Peyer's patch (tissue), 4 donors: ENCODE data around the gene HINT2. TPM values are rescaled to one million over a fixed set of nuclear protein-coding genes. Genes with fewer than 3 reads are reported as not detected.
A peak's percentile ranks its signal among the peaks of the same experiment; 100 is the strongest.

ENCODE experiments used
- DNase-seq, 3 donors: peaks; one replicate each; pipeline ENCODE4 v3.0.0-alpha.2; 2017 to 2019
- H3K27ac ChIP-seq, 4 donors: fragments of 200-600 bp; sonication (generic); one replicate each; pipeline ENCODE4 v1.5.1; 2016 to 2019
- H3K27me3 ChIP-seq, 2 donors: fragments of 200-600 bp; sonication (generic); one replicate each; pipeline ENCODE4 v1.5.1; 2019
- H3K36me3 ChIP-seq, 3 donors: fragments of 200-600 bp; sonication (generic); one replicate each; pipeline ENCODE4 v1.5.1; 2016 to 2019
- H3K4me1 ChIP-seq, 4 donors: fragments of 200-600 bp; sonication (generic); one replicate each; pipeline ENCODE4 v1.5.1; 2016 to 2019
- H3K4me3 ChIP-seq, 4 donors: fragments of 200-600 bp; sonication (generic); 1 replicate in 3 of 4; 2 replicates in 1 of 4; pipeline ENCODE4 v1.5.1; 2016 to 2019; ENCODE audit warnings: mild to moderate bottlenecking in 1 of 4
- H3K9me3 ChIP-seq, 4 donors: fragments of 200-600 bp; sonication (generic); one replicate each; pipeline ENCODE4 v1.5.1; 2016 to 2019; ENCODE audit warnings: mild to moderate bottlenecking in 1 of 4
- CTCF ChIP-seq, 6 experiments: fragments of 450-650 bp in 4 of 6; fragments of 200-600 bp in 2 of 6; sonication (generic) in 1 of 6; IDR thresholded peaks; one replicate each; pipeline ENCODE4 v1.5.1; 2017 to 2019; ENCODE audit warnings: antibody characterized with exemption in 6 of 6, mild to moderate bottlenecking in 3 of 6, moderate library complexity in 1 of 6
- POLR2A ChIP-seq, 2 donors: fragments of 450-650 bp; IDR thresholded peaks; one replicate each; pipeline ENCODE4 v1.5.1; 2017; ENCODE audit warnings: antibody characterized with exemption in 2 of 2, mild to moderate bottlenecking in 2 of 2, moderate library complexity in 2 of 2
- total RNA-seq, 4 donors: library from RNA; depleted of rRNA; stranded (reverse); fragments of >200 nt; gene quantifications; one replicate each; pipeline ENCODE4 v1.1.0, GENCODE V29; 2016

HINT2 gene
- total RNA-seq, 4 donors from 2014 or later, result 19.8 to 40.3 (median 28.7) TPM

GRCh38 chr9:35852267-35852815 lies 37.5 kb upstream of the HINT2 start:
- DNase-seq, result no peak
- no peaks in the 10 kb centered on the region for H3K27me3 ChIP-seq
- no peak overlapping the region for H3K4me3 ChIP-seq
- H3K27ac ChIP-seq, result no peak overlapping the region
- no peaks in the 10 kb centered on the region for H3K36me3 ChIP-seq
- no peaks in the 10 kb centered on the region for H3K4me1 ChIP-seq
- H3K9me3 ChIP-seq, result no peaks in the 10 kb centered on the region
- TF ChIP-seq CTCF (IDR thresholded peaks at IDR 0.05), result no peak
- no peak for TF ChIP-seq POLR2A (IDR thresholded peaks at IDR 0.05)

GRCh38 chr9:35847792-35848572 lies 33.1 kb upstream of the HINT2 start:
- TF ChIP-seq CTCF (IDR thresholded peaks at IDR 0.05) (no peak), POLR2A (IDR thresholded peaks at IDR 0.05) (no peak)
- DNase-seq, result peak in 1 of 3 donors; percentile 41
- Histone ChIP-seq H3K4me1 (peaks cover 0 to 23% (median 5%) of the 10 kb centered on the region in 4 donors), H3K27ac (peak overlapping the region in 3 of 4 donors; percentile 12 to 53 (median 38)), H3K4me3 (no peak overlapping the region), H3K36me3 (no peaks in the 10 kb centered on the region), H3K9me3 (no peaks in the 10 kb centered on the region), H3K27me3 (no peaks in the 10 kb centered on the region)

- Histone ChIP-seq H3K4me3 (no peak overlapping the region), H3K27ac (peak overlapping the region in 1 of 4 donors; percentile 2), H3K27me3 (no peaks in the 10 kb centered on the region), H3K9me3 (no peaks in the 10 kb centered on the region), H3K36me3 (no peaks in the 10 kb centered on the region), H3K4me1 (peaks cover 0 to 23% (median 5%) of the 10 kb centered on the region in 4 donors)
- no peak for DNase-seq
- no peak for TF ChIP-seq POLR2A (IDR thresholded peaks at IDR 0.05)
- no peak for TF ChIP-seq CTCF (IDR thresholded peaks at IDR 0.05)
Observed at GRCh38 chr9:35845824-35846771, 31.3 kb upstream of the HINT2 start.

GRCh38 chr9:35844628-35845270 lies 29.9 kb upstream of the HINT2 start:
- Histone ChIP-seq H3K27me3 (no peaks in the 10 kb centered on the region), H3K27ac (peak overlapping the region in 3 of 4 donors; percentile 3 to 52 (median 12)), H3K36me3 (no peaks in the 10 kb centered on the region), H3K4me3 (no peak overlapping the region), H3K9me3 (no peaks in the 10 kb centered on the region), H3K4me1 (peaks cover 0 to 23% (median 5%) of the 10 kb centered on the region in 4 donors)
- TF ChIP-seq POLR2A (IDR thresholded peaks at IDR 0.05) (no peak), CTCF (IDR thresholded peaks at IDR 0.05) (no peak)
- peak in 2 of 3 donors; percentile 64 to 76 for DNase-seq

- no peaks in the 10 kb centered on the region for H3K9me3 ChIP-seq
- no peak overlapping the region for H3K4me3 ChIP-seq
- no peak for DNase-seq
- H3K27me3 ChIP-seq, result no peaks in the 10 kb centered on the region
- no peak for TF ChIP-seq CTCF (IDR thresholded peaks at IDR 0.05)
- no peak for TF ChIP-seq POLR2A (IDR thresholded peaks at IDR 0.05)
- no peak overlapping the region for H3K27ac ChIP-seq
- no peaks in the 10 kb centered on the region for H3K36me3 ChIP-seq
- peaks cover 0 to 23% (median 5%) of the 10 kb centered on the region in 4 donors for H3K4me1 ChIP-seq
Observed at GRCh38 chr9:35842795-35843194, 28.0 kb upstream of the HINT2 start.
